RCC 7860 (cell line): ENCODE measurements around the gene RBFA.
"Not testable (repeated sequence)": the region's sequence is repeated elsewhere in the genome, so short reads cannot be mapped to it uniquely, and the experiment has no call there.

Experiments
- DNase-seq: peaks from one replicate; pipeline ENCODE4 v3.0.0-alpha.2; 2015; ENCODE audit warnings: low spot score
- FAIRE-seq: peaks from 2 replicates; lab custom pipeline; 2012; peaks lifted over from hg19 to GRCh38; lab: Jason Lieb, UNC

RBFA gene

GRCh38 chr18:80034068-80034851 lies at the start of gene RBFA:
Gene RBFA (plus strand): TSS chr18:80034434. CDS start chr18:80034496, 62 bp downstream.
- DNase-seq (peak; percentile 90), FAIRE-seq (no peak)

GRCh38 chr18:79985172-79985571 lies 49.1 kb upstream of the RBFA start:
- FAIRE-seq (no peak), DNase-seq (no peak)

GRCh38 chr18:79986726-79987125 lies 47.5 kb upstream of the RBFA start:
- no peak for FAIRE-seq
- DNase-seq, result no peak

- no peak for FAIRE-seq
- no peak for DNase-seq
These were observed 46.7 kb upstream of the RBFA start for GRCh38 chr18:79987566-79987965.

GRCh38 chr18:79988071-79988450 lies 46.2 kb upstream of the RBFA start:
- DNase-seq, result no peak
- no peak for FAIRE-seq

GRCh38 chr18:79988451-79989194 lies 45.6 kb upstream of the RBFA start, which contains the start of gene TXNL4A:
Gene TXNL4A (minus strand): TSS chr18:79988563. CDS start chr18:79988392, 171 bp downstream.
- DNase-seq (peak; percentile 63), FAIRE-seq (no peak)

- FAIRE-seq, result no peak
- DNase-seq, result no peak
These were observed 45.1 kb upstream of the RBFA start for GRCh38 chr18:79989195-79989497.

GRCh38 chr18:79991494-79991893 lies 42.7 kb upstream of the RBFA start:
- DNase-seq (no peak), FAIRE-seq (no peak)

- DNase-seq, FAIRE-seq: not testable (repeated sequence)
These were observed 34.5 kb upstream of the RBFA start for GRCh38 chr18:79999701-80000100.

GRCh38 chr18:80000877-80001276 lies 33.4 kb upstream of the RBFA start:
- FAIRE-seq (no peak), DNase-seq (no peak)

- DNase-seq, result no peak
- no peak for FAIRE-seq
These were observed 31.8 kb upstream of the RBFA start for GRCh38 chr18:80002468-80002867.

GRCh38 chr18:80004600-80005342 lies 29.5 kb upstream of the RBFA start:
- FAIRE-seq (no peak), DNase-seq (no peak)

- no peak for DNase-seq
- FAIRE-seq, result no peak
These were observed 27.5 kb upstream of the RBFA start for GRCh38 chr18:80006724-80007123.

GRCh38 chr18:80009661-80010550 lies 24.3 kb upstream of the RBFA start:
- peak; percentile 90 for DNase-seq
- FAIRE-seq, result peak; percentile 93

GRCh38 chr18:80010551-80010906 lies 23.7 kb upstream of the RBFA start:
- FAIRE-seq (no peak), DNase-seq (no peak)

GRCh38 chr18:80011496-80012137 lies 22.6 kb upstream of the RBFA start:
- DNase-seq, FAIRE-seq: not testable (repeated sequence)

GRCh38 chr18:80012714-80013113 lies 21.5 kb upstream of the RBFA start:
- no peak for DNase-seq
- no peak for FAIRE-seq

- FAIRE-seq (no peak), DNase-seq (no peak)
These were observed 11.6 kb upstream of the RBFA start for GRCh38 chr18:80022613-80023012.

GRCh38 chr18:80023173-80023572 lies 11.1 kb upstream of the RBFA start:
- no peak for FAIRE-seq
- DNase-seq, result no peak

- FAIRE-seq, result no peak
- DNase-seq, result no peak
These were observed 7.9 kb upstream of the RBFA start for GRCh38 chr18:80026363-80026762.
